Daoy (cell line): ENCODE measurements around the gene PRDM10. TPM values are rescaled to one million over a fixed set of nuclear protein-coding genes. Genes with fewer than 3 reads are reported as not detected.
"Not testable (repeated sequence)": the region's sequence is repeated elsewhere in the genome, so short reads cannot be mapped to it uniquely, and the experiment has no call there.

Experiments
- DNase-seq: peaks from one replicate; pipeline ENCODE4 v3.0.0-alpha.2; 2015; ENCODE audit warnings: low read depth
- total RNA-seq: library from RNA; depleted of rRNA; stranded (reverse); fragments of >200 nt; shearing (Covaris generic); gene quantifications from 2 replicates; pipeline ENCODE4 v1.2.3, GENCODE V29; 2014

The PRDM10 gene
- total RNA-seq, 1 experiment from 2014 or later, result 4.4 TPM

GRCh38 chr11:129974672-129975071, 28.0 kb downstream of the PRDM10 start:
- DNase-seq, result no peak

DNA sequence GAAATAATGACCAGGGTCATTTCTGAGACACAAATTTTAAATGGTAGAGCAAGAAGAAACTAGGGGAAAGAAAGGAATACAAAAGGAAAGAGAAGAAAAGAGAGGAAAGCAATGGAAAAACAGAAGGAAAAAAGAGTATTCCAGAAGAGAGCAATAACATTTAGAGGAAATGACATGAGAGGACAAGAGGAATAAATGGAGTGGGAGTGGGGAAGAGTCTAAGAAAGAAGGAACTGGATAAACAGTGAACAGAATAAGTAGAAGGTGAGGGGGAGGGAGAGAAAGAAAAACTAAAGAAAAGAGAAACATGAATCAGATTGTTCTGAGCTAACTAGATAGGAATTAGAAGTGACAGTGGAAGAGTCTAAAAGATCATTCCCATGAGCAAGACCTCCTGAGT, 28.4 kb downstream of the PRDM10 start:
- no peak for DNase-seq

- DNase-seq, result no peak
Measured at GRCh38 chr11:129973809-129974208, 28.8 kb downstream of the PRDM10 start.

DNA sequence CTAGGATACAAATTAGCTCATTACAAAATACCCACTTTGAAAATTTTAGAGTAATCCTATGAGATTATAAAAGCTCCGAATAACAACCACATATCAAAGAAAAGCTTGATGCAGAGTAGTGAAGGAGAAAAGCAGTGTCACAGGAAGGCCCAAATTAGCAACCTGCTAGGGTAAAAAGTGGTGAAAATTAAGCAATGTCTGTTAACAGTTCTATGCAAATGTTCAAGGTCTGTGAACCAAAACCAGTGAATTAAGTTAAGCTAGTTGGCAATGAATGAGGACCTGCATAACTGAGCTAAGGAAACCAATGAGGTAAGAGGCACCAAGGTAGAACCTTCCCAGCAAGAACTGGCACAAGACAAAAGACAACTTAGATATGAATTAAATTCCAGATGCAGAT, 29.6 kb downstream of the PRDM10 start:
- no peak for DNase-seq

- DNase-seq, result no peak
Measured at GRCh38 chr11:129972611-129973010, 30.0 kb downstream of the PRDM10 start.

DNA sequence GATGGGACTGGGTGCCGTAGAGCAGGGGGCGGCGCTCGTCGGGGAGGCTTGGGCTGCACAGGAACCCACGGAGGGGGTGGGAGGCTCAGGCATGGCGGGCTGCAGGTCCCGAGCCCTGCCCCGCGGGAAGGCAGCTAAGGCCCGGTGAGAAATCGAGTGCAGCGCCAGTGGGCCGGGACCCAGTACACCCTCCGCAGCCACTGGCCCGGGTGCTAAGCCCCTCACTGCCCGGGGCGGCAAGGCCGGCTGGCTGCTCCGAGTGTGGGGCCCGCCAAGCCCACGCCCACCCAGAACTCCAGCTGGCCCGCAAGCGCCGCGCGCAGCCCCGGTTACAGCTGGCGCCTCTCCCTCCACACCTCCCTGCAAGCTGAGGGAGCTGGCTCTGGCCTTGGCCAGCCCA, 30.8 kb downstream of the PRDM10 start:
- DNase-seq, result not testable (repeated sequence)

DNA sequence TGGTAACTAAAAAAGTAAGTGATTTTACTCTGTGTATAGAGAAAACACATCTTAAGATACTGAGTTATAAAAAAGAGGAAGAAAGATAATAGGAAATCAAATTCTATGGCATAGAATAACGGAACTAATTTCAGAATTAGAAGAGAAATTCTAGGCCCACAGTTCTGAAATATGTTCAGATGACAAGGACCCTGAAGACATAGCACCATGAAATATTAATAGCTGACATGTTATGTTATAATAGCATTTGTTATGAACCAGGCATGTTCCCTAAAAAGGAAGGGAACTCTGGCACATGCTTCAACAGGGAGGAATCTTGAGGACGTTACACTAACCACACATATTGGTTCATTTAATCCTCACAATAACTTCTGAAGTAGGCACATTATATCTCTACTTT, 32.7 kb downstream of the PRDM10 start:
- no peak for DNase-seq

DNA sequence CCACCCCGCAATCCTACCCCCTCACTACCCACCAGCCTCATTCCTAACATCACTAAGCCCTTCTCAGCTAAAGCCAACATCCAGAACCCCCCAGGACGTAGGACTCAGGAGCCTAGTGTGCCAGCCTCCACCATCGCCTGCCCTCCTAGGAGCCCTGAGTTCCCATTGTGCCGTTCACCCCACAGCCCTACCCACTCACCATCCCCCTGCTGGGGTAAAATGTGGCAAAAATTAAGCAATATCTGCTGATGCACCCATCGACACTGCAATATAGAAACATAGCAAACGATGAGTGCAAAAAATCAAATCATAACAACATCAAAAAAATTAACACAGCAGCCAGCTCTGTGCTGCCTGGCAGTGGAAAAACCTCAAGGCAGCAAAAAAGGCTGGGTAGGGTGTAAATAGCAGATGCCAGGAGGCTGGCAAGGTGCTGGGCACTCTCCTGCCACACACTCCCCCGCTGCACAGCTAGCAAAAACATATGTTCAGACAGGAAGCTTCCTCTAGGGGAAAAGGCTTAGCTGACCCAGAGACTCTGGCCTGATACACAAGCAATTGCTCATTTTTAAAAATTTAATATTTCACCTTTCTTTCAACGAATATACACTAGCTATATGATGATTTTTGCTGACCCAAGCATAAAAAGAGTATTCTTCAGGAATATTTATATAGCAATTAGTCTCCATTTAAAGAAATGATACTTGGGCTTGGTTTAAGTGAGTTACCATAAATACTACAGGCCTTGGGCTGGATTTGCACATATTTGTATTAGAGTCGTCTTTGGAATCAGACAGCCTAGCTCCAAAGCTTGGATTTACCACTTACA, 33.8 kb downstream of the PRDM10 start:
- no peak for DNase-seq

DNA sequence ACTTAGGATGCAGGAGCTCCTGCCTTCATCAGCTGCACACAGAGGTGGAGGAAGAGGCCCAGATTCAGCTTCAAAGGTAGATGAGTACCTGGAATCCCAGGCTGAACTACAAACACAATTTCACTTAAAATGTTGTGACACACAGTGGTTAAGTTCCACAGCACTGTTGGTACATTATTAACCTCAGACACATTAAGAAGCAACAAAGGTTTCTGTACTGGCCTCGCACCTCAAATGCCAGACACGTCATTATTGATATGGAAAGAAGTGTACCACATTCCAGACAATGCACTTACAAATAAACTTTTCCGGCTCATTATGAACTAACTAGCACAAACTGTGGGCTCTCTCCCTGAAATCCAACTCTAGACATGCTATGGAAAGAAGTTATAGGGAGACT, 34.6 kb downstream of the PRDM10 start:
- no peak for DNase-seq

- DNase-seq, result no peak
Measured at GRCh38 chr11:129965248-129965647, 37.4 kb downstream of the PRDM10 start.

DNA sequence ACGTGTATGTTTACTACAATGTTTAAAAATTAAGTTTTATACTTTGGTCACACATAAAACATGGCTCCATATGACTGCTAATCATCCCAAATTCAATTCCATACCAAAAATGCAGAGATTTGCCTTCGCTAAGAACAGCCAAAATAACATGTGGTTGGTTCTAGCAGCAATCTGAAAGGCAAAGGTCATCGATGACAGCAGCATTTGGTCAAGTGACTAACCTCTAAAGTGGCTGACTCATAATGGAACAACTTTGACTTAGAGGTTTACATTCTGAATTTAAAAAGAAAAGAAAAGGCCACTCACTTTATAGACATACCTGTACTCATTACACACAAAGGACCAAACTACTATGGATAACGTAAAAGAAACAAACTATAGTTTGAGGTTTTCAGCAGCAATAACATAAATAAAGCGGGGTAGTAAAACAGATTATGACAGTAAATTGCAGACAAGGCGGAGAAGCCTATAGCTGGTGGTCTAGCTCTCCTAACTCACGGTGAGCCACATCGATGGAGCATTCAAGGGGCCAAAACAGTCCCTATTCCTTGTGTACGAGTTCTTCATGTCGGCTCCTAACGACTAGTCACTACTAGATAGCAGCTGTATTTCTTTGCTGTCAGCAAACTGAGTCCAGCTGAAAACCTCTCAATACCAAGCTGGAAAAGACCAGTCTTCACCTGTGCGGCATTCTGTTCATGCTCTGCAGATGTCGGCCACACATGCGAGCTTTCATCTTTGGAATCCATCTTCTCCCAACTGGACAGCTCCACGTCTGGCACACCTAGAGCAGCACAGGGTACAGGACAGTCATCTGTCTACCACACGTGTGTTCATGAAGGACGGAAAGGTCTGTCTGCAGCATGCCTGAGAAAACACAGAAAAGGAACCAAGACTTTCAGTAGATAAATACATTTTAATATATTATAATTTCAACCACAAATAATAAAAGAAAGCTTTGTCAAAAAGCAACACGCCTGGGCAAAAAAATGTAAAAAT, 42.1 kb downstream of the PRDM10 start:
- DNase-seq, result peak; percentile 83

GRCh38 chr11:129959687-129960086, 42.9 kb downstream of the PRDM10 start:
- DNase-seq, result no peak

DNA sequence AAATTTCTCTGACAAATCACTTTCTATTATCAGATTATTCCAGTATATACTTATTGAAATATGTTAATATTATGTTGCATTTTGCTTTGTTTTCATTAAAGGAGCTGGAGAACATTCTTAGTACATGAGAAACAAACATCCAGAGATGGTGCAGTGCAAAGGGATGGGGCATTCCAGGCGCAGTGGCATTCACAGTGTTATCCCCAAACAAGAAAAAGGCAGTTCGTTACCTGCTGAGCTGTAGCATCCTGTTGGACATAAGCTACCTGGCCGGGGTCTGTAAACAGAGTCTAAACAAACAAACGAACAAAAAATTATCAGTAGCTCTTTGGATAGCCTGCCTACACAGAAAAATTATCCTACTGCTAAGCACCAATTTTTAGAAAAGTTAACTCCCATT, 47.4 kb downstream of the PRDM10 start:
- DNase-seq, result no peak

DNA sequence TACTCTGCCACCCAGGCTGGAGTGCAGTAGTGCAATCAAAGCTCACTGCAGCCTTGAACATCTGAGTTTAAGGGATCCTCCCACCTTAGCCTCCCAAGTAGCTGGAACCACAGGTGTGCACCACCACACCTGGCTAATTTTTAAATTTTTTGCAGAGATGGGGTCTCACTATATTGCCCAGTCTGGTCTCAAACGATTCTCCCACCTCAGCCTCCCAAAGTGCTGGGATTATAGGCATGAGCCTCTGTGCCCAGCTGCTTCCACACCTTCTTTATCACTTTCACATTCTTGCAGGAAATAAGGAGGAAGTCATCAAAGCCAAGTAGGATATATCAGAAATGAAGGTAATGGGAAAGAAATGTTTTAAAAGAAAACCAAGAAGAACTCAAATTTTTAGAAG, 47.9 kb downstream of the PRDM10 start:
- DNase-seq, result not testable (repeated sequence)

DNA sequence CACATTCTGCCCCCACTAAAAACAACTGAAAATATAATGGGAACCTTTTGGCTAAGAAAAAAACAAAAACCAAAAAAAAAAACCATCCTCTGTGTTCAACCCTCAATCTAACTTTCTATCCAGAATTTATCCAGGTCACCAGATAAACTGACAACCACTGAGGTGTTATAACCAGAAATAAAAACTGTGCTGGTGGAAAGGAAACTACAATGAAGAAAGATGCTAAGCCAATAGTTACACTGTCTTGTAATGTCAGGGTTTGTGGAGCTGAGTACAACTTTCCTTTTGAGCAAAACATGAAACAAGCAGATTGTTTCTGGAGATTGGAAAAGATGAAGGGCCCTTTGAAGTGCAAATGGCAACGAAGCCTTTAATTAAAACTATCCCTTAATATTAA, 50.8 kb downstream of the PRDM10 start:
- DNase-seq, result no peak

- no peak for DNase-seq
Measured at GRCh38 chr11:129951201-129951865, 51.3 kb downstream of the PRDM10 start.

DNA sequence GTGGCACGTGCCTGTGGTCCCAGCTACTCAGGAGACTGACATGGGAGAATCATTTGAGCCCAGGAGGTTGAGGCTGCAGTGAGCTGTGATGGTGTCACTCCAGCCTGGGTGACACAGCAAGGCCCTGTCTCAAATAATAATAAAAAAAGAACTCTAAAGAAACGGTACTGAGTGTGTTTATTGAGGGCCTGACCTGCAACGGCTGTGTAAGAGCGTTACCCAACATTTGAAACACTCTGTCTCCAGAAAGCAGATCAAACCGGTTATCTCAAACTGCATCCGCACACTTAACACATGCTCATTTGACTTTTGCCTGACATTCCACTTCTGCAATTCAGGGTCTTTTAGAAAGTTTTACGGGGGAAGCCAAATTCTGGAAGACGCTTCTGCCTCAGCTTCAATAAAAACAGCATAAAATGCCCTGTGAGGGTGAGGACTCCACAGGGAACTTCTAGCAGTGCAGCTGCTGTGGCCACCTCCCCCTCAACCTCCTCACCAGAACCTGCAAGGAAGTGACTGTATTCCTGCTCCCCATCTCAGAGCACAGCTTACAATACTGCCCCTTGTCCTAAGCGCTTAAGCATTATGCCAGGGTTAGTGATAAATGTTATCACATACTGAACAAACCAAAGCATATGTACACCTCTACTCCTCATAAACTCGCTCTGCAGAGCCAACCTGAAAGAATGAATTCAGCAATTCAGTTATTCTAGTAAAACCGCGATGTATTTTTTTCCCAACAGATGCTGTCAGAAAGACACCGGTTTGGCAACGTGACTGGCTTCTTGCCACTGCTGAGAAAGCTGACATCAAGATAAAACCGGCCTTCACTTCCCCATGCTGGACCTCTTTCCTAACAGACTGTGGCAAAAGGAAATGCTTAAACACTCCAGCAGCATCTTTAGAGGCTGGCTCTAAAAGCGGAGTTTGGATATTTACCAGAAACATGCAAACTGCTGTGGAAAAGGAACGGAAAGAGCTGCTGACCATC, 52.2 kb downstream of the PRDM10 start:
- no peak for DNase-seq

GRCh38 chr11:129948926-129949466, 53.6 kb downstream of the PRDM10 start:
- no peak for DNase-seq

GRCh38 chr11:129947474-129947873, 55.2 kb downstream of the PRDM10 start:
- DNase-seq, result no peak

DNA sequence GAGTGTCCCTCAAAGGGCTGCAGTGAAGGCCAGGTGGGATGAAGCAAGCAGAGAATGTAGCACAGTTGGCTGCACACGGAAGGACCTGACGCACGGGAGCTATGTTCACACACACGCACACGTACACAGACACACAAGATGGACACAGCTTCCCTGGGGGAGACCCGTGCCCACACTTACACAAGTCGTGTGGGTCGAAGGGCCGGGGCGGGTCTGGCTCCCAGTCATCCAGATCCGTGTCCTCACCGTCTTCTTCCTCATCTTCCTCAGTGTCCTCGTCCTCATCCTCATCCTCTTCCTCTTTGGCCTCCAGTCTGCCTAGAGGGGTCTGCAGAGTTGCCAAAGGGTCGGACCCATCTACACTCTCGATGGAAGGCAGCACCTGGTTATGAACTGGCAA, 55.7 kb downstream of the PRDM10 start:
- DNase-seq, result no peak

- no peak for DNase-seq
Measured at GRCh38 chr11:129946256-129946655, 56.4 kb downstream of the PRDM10 start.
